RCC 7860 (cell line): ENCODE data around the gene GPR179.

Source experiments
- DNase-seq: peaks from one replicate; pipeline ENCODE4 v3.0.0-alpha.2; 2015; ENCODE audit warnings: low spot score
- FAIRE-seq: peaks from 2 replicates; lab custom pipeline; 2012; peaks lifted over from hg19 to GRCh38; lab: Jason Lieb, UNC

GPR179 gene

DNA sequence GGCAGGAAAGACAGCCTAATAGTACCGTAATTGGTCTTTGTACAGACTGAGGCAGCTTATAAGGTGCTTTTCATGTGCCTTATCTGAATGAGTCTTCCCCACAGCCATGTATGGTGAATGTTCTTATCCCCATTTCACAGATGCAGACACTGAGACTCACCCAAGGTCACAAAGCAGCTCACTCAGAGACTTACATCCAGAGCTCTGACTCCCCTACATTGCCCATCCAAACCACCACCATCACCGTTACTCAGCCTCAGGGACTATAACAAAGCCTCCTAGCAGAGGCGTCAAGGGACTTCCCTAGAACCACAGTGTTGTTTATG, 627 bp upstream of the GPR179 start:
- FAIRE-seq = no peak
- no peak for DNase-seq

DNA sequence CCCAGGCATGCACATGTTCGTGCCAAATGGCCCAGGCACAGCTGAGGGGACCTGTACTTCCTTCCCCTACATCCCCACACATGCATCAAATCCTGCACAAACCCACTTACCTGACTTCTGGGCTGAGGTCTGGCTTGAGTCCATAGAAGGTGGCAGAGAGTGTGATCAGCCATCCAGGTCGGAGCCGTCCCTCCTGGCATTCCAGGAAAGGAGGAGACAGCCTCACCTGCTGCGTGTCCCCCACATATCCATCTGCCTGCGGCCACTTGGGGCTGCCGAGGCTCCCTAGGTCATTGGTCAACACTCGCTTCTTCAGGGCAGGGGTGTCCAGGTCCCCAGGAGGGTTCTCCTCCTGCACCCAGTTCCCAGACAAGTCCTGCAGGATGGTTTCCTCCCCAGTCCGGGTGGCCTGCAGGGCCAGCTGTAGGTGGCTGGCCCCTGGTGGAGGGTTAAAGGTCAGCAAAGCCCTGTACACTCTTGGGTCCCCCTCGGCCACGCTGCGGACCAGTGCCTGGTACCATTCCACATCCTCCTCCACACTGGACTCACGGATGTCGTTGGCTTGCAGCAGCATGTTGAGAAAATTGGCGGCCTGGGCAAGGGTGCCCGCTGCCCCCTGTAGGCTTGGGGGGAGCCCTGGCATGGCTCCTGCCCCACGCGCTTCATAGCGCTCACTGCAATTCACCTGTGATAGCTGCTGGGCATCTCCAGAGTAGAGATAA, 709 bp downstream of the GPR179 start:
- FAIRE-seq (no peak), DNase-seq (no peak)

DNA sequence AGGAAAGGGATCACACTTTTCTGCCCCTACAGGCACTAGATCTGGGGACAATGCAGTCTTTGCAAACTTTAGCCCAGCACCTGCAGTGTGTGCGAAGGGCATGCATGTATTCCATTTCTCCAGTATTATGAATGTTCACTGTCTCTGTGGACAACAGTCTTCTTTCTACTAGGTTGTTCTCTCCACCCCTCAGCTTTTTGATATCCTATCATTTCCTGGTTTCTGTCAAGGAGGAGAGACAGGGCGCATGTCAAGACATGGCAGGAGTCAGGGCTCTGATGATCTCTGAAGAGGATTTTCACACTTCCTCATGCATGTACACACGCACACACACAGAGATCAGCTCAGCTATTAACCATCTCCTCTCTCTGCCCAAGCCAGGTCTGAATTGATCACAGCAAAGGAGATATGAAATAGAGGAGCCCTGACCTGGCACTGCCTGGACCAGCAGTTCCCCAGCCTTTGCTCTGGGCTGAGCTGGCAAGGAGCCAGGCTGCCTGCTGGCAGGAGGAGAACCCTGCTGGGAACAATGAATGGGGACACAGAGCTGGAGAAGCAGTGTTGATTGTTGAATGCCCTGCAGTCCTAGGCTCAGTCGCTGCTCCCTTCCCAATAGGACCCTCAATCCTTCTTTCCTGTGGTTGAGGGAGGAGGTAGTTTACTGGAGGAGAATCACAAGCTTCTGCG, 2.6 kb downstream of the GPR179 start:
- FAIRE-seq = no peak
- no peak for DNase-seq

DNA sequence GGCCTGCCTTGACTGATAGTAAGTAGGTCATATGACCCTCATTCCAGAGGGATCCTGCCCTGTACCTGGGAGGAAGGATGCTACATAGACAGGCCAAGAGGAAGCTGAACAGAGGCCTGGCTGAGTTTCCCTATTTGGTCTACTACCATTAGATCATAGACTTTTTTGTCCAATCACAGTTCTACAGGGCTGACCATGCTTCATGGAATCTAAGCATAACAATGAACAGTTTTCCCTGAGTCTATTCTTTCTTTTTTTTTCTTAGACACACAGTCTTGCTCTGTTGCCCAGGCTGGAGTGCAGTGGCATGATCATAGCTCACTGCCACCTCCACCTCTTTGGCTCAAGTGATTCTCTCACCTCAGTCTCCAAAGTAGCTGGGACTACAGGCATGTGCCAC, 3.9 kb downstream of the GPR179 start:
- DNase-seq = no peak
- FAIRE-seq = no peak

DNA sequence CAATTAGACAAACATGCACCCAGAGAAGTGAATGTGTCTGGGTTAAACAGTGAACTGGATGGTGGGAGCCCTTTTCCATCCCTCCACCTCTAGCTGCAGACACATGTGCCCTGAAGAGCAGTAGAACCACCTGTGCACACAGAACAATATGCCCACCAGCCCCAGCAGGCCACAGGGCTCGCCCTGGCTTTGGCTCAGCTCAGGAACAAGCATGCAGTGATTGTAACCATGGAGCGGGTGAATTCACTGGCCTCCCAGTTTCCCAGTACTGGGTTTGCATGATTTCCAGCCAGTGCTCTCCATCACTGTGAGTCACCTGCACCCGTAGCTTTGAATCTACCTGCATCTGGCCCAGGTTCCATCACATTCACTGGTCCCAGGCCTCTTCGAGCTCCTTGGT, 5.2 kb downstream of the GPR179 start:
- DNase-seq (no peak), FAIRE-seq (no peak)

DNA sequence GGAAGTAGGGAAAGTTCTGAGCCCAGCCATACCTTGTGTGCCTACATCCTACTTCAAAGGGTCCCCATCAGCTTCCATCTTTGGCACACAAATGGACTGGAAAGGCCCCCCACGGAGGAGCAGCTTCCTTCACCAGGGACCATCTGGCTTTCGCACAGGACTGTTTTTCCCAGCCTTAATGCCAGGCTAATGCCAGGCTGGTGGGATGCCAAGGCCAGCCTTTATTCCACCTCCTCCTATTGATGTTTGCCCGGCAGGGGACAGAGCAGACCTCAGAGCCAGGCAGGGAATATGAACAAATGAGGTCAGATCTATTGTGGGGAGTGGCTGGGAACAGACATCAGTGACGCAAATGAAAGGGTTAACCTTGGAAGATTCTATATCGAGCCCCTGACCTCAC, 5.7 kb downstream of the GPR179 start:
- no peak for FAIRE-seq
- no peak for DNase-seq

DNA sequence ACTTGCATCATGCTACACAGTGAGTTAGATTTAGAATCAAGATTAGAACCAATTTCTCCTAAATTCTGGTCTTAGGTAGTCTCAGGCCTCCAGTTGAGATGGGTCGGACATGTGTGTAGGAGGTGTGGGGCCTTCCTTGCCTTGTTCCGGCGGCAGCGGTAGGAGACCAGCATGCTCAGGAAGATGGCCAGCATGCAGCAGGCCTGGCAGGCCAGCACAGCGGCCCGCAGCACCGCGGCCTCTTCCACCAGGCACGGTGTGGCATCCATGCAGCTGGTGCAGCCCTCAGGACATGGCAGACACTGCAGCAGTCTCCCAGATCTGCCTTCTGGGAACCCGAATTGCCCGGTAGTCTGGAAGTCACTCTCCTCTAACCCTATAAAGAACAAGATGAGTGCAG, 6.9 kb downstream of the GPR179 start:
- DNase-seq = no peak
- FAIRE-seq = no peak

DNA sequence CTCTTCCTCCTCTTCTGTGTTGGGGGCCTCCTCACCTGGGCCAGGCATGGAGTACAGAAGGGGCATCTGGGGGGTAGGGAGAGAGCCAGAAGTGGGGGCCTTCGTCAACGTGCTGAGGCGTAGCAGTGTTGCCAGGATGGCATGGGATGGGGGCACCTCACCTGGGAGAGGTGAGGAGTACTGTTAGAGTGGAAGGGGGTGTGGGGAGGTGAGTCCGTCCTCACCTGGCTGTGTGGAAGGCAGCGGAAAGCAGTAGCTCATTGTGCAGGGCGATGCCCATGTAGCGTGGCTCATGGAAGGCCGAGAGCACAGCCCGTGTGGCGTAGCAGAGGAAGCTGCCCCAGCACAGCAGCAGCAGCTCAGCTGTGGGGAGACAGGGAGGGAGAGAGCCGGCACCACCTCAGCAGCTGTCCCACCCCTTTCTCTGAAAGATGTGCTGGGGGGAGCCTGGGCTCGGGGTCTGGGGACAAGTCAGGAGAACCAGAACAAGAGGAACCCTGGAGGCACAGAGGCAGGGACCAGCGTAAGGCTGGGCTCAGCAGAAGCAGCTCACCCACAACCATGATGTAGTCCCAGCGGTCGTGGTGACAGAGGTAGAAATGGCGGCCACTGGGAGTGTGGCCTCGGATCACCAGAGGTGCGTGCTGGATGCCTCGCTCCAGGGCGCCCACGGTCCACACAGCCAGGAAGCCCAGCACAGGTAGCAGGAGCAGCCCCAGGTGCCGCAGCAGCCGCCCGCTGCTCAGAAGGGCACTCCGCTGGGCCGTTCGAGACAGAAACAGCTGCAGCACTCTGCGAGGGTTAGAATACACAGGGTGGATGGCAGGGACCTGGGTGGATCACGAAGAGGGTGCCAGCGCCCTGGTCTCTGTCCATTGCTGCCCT, 9.0 kb downstream of the GPR179 start:
- no peak for DNase-seq
- no peak for FAIRE-seq

DNA sequence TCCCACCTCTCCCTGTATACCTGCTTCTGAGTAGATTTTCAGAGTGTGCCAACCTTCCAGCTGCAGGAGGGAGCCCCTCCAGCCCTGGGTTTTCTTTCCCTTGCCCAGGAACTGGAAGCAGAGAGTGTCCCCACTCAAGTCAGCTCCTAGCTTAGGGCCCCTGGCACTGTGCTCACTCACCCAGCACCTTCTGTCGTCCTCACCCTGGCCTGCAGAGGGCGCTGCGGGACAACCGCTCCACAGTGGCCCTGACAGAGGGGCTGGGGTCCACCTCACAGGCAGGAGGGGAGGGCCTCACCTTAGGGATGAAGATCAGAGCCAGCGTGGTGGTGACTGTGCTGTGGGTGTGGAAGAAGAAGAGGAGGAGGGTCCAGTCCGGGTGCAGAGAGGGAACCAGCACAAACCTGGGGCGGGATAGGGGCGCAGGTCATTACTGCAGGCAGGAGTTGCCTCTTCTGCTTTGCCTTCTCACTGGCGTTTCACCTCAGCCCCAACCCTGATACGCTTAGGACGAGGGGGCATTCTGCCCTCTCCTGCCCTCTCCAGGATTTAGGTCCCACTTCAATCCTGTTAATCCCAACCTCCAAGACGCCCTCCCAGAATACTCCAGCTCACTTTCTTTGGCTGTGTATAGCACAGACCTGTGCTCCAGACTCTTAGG, 10.0 kb downstream of the GPR179 start:
- FAIRE-seq (no peak), DNase-seq (no peak)

DNA sequence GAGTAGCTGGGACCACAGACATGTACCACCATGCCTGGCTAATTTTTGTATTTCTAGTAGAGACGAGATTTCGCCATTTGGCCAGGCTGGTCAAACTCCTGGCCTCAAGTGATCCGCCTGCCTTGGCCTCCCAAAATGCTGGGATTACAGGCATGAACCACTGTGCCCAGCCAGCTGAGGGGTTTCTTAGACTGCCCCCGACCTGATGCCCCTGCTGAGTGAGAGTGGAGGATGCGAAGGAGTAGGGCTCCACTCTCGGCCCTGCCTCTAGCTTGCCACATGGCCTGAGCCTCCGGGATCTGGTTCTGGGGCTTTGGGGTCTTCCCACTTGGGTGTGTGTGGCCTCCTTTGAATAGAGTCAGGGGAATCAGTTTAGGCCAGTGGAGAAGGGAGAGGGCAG, 11.0 kb downstream of the GPR179 start:
- no peak for DNase-seq
- no peak for FAIRE-seq

DNA sequence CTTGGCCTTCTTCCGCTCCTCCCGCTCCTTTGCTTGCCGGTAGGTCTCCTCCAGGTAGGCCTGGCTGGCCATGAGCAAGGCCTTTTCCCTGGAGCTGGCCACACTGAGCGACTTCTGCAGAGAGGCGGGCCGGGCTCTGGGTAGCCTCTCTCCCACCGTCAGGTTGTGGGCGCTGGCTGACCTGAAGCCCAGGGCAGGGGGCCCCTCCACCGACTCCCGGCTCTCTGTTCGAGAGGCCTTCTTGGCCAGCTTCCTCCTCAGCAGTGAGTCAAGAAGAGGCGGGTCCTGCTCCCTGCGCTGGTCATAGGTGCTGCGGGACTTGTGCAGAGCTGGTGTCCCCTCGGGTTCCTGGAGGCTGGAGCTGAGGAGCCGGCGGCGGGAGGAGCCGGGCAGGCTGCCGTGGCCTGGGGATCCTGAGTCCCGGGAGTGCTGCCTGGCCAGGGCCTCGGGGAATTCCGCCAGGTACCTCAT, 12.8 kb downstream of the GPR179 start:
- DNase-seq (no peak), FAIRE-seq (no peak)

DNA sequence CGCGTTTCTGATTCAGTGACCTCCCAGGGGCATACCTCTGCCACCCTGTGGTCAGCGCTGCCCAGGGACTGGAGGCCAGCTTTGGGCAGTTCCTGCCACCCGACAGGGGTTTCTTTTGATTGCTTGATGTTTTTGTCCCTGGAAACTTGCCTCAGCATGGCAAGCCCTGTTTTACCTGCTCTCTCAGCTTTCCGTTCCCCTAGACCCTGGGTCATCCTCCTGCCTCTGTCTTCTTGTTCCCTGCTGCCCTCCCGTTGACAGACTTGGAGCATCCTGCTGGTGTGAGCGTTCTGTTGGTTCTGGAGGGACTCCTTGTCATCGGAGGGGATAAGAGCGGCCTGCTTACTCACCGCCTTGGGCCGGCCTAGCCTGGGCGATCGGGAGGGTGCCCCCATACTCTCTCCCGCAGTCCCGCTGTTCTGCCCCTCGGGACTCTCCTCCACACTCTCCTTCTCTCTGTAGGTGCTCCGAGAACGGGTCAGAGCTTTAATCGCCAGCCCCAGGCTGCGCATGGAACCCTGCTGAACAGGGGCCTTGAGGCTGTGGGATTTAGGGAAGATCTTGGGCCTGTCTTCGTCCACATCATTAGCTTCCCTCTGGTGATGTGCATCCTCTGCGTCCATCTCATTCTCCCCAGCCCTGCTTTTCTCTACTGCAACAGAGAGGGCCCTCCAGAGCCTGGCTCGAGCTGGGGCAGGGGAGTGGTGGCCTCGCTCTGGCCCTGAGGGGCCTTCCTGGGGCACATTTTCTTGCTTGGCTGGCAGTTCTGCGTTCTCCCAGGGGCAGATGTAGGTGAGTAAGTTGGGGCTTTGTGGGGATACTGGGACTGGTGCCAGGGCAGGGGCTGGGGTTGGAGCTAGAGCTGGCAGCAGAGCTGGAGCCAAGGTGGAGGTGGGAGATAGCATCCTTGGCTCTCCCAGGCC, 13.7 kb downstream of the GPR179 start:
- FAIRE-seq = no peak

DNA sequence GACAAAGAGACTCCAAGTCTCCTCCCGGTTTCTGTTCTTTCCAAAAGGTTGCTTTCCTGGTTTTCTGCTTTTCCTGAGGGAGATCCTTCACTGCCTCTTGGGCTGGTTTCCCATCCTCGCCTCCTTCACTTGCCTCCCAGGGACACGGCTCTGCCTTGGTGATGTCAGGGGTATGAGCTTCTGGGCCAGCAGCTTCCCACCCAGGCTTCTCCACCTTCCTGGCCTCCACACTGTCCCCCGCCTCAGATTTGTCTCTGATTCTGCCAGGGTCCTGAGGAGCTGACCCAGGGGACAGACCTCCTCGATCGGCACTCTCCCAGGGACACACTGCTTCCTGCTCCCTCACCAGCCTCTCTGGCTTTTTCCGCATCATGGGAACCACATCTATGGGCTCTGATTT, 14.5 kb downstream of the GPR179 start:
- FAIRE-seq (no peak), DNase-seq (no peak)

More for the DNA sequence above, 13.7 kb downstream of the GPR179 start:
- DNase-seq = no peak

DNA sequence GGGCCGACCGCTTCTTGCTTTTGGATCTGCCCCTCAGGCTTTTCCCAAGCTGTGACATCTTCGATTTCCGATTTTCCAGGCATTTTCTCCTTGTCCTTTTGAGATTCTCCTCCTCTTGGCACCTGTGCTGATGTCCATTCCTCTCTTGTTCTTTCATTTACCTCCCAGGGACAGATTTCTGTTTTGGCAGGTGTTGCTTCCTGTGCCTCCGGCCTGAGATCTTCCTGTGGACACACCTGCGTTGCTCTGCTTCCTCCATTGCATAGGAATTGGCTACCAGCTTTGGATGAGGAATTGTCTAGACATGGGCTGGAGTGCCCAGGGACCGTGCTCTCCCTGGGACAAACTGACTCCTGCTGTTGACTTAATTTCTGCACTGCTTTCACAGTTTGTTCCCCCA, 15.1 kb downstream of the GPR179 start:
- no peak for DNase-seq
- no peak for FAIRE-seq

DNA sequence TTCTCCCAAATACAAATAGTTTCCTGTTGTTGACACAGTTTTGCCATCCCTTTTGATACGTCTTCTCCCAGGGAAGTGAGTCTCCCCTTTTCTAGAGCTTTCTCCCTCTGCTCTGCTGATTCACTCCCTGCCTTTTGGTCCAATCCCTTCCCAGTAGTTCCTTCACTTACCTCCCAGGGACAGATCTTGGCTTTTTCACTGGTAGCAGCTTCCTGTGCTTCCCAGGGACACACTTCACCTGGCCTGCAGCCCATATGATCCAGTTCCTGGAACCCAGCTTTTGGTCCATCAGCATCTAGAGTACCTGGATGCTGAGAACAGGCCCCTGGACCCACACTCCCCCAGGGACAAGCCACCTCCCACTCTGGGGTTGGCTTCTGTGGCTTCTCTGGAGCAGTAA, 15.8 kb downstream of the GPR179 start:
- FAIRE-seq = no peak
- DNase-seq = no peak

DNA sequence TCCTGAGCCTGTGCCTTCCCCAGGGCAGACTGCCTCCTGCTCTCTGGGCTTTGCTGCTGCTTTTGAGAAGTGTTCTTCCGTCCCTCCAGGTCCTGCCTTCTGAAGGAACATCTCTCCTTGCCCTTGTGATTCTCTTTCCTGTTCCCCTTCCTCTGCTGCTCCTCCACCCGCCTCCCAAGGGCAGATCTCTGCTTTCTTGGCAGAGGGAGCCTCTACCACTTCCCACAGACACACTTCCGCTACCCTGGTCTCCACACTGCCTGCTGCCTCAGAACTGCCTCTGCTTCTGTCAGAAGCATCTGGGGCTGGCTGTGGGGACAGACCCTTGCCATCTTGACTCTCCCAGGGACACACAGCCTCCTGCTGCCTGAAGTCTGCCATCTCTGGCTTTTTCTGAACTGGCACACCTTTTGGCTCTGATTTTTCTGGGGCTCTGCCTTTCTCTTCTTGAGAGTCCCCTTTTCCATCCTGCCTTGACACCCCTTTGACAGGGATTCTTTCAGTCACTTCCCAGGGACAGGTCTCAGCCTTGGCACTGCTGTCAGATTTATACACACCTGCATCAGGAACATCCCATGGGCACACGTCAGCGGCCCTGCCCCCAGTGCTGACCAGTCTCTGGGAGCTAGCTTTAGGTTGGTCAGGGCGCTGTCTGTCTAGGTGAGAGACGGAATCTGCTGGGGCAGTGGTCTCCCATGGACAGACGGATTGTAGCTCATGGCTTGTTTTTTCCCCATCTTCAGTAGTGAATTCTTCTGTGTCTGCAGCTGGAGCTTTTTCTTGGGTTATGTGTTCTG, 16.6 kb downstream of the GPR179 start:
- DNase-seq = no peak
- no peak for FAIRE-seq

DNA sequence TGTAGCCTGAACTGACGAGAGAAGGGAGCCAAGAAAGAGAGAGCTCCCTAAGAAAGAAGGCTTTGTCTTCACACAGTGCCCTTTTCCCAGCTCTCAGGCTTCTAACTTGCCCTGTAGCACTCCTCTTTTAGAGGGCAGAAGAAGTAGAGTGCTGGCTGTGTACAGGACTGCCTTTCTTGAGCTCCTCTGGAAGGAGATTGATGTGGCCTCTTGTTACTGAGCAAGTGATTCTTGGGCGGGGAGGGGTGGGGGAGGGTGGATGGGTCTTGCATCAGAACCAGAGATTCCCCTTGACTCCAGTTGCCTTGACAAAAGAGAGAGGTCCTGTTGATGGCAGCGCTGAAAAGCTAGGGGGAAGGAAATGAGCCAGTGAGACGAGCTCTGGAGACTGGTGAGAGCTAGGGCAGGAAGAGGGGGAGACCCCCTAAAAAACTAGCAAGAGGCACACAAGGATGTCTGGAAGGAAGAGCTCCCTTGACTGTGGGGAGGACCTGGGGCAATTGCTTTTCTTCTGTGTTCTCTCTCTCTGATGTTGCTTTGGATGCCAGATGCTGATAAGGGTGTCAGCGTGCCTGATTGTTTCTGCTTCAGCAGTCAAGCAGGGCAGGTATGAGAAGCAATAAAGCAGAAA, 18.4 kb downstream of the GPR179 start:
- DNase-seq (no peak), FAIRE-seq (no peak)

DNA sequence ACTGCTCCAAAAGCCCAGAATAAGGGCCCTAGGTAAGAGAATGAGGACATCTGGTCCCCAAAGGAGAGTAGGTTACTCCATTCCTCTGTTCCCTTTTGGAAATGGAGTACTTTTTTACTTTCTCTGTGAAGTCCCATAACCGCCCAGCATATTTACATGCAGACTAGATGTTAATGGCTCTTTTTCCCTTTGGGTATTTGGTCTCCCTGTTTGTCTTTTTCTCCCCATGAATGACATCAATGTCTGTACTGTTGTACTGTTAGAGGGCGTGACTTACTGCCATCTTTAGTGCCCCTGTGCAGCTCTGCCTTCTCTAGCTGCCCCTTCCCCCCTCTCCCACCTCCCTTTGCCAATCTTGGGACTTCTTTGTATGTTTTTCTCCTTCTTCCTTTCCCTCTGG, 19.0 kb downstream of the GPR179 start:
- DNase-seq (no peak), FAIRE-seq (no peak)

DNA sequence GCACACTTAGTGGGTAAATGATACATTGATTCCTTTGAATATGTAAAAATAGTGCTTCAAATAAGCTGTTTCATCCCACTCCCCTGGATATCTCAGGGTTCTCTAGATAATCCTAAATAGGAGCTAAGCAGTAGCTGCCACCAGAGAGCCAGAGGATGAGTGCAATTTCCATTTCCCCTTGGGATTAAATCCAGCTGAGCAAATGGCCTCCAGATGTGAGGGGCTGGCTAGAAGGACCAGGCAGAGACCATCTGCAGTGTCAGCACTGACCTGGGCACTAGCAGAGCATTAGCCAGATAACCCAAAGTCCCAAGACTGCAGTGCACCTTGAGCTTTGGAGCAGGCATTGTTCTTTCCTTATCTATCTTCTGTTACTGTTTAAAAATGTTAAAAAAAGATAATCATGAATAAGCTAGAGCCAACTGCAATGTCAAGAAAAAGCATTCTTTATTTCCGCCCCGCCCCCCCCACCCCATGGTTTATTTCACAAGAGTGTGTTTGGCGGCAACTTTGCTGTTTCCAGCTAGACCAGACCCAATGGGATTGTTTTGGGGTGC, 19.5 kb downstream of the GPR179 start:
- FAIRE-seq = no peak
- DNase-seq = no peak
